ENCODE measurements around the gene EYS.

EYS gene

GRCh38 chr6:64949257-64949656 lies 757.8 kb downstream of the EYS start:
- DNase-seq (ENCODE audit: low spot score), result no peak

DNA sequence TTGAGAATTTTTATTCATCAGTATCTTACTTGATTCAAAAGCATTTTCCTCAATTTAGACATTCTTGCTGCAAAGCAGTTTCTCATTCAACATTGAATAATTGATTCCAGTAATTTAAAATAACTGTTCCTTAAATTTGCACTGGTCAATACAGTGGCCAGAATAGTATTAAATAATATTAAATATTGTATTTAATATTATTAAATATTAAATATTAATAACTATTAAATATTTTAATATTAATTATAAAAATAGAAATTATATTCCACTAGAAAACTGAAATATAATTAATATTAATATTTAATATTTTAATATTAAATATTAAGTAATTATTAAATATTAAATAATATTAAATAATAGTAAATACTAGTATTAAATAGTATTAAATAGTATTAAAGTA lies 758.8 kb downstream of the EYS start:
- no peak for DNase-seq (ENCODE audit: low spot score)

GRCh38 chr6:64945450-64945849 lies 761.6 kb downstream of the EYS start:
- no peak for DNase-seq (ENCODE audit: low spot score)

DNA sequence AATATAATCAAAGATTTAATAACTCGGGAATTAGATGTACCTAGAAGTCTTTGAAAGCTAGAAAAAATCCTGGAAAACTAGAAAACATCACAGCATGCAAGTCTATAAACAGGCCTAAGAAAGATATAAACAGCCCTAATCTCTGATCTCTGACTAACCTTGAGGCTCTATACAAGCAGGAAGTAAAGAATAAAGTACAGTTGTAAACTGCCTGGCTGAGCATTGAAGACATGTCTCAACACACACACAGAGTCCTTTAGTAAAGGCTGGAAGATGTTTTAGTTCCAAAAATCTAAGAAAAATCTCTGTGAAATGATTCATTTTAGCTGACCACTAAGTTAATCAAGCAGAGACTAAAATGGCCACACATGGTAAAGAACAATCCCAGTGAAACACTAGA lies 774.5 kb downstream of the EYS start:
- no peak for DNase-seq (ENCODE audit: low spot score)

DNA sequence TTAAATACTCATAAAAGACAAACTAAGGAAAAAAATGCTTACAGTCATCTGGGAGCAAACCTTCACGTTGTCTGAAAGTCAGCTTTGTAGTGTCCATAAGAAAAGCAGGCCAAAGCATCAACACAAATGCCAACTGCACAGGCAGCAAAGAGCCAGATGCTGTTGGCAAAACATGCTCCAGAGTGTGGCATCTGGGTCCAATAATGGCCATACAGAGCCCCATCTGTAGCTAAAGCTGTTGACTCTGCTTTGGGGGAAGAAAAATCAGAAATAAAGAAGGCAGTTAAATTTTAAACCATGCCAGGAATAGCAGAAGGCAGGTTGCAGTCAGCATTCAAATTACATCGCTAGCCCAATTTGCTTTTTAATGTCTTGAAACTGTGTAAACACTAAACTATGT lies 776.3 kb downstream of the EYS start:
- DNase-seq (ENCODE audit: low spot score), result no peak

DNA sequence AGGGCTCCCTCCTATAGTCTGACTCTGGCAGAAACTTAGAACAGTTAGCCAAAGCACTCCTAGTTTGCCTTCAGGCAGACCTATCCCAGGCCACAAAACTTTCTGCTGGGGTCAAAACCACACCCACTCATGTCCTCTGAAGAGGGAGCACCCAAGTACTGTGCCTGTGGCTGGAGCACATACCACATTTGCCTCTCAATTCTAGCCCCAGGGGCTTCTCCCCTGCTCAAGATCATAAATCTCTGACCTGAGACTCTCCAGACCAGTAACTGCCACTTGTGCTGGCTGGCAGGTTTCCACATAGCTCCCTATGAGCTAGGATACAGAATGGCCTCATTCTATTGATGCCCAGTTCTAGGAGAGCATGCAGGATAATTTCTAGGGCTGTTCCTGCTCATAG lies 781.0 kb downstream of the EYS start:
- no peak for DNase-seq (ENCODE audit: low spot score)

- no peak for DNase-seq (ENCODE audit: low spot score)
Measured at GRCh38 chr6:64920257-64920656, 786.8 kb downstream of the EYS start.

GRCh38 chr6:64914124-64914523 lies 792.9 kb downstream of the EYS start:
- DNase-seq (ENCODE audit: low spot score), result no peak

GRCh38 chr6:64912966-64913365 lies 794.1 kb downstream of the EYS start:
- DNase-seq (ENCODE audit: low spot score), result no peak

DNA sequence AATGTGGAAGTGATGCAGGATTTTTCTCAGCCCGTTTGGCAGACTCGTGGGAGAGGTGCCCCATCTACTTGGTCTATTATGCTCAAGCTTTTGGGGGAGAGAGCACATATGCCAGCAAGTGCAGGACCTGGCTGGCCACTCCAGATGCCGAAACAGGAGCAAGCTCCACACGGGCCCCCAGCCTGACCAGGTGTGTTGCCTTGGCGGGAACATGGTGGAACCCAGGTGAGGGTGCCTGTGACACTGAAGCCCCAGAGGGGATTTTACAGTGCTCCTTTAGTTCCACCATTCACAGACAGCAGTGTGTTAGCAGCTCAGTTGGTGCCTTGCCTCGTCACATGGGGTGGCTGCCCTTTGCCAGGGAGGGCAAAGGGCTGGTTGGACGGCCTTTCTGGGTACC lies 798.9 kb downstream of the EYS start:
- DNase-seq (ENCODE audit: low spot score), result no peak

- DNase-seq (ENCODE audit: low spot score), result no peak
Measured at GRCh38 chr6:64904616-64905015, 802.4 kb downstream of the EYS start.

- no peak for DNase-seq (ENCODE audit: low spot score)
Measured at GRCh38 chr6:64902596-64902995, 804.4 kb downstream of the EYS start.

DNA sequence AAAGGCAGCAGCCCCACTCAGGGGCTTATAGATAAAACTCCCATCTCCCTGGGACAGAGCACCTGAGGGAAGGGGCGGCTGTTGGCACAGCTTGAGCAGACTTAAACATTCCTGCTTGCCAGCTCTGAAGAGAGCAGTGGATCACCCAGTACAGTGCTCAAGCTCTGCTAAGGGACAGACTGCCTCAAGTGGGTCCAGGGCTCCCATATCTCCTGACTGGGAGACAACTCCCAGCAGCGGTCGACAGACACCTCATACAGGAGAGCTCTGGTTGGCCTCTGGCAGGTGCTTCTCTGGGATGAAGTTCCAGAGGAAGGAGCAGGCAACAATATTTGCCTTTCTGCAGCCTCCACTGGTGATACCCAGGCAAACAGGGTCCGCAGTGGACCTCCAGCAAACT lies 810.1 kb downstream of the EYS start:
- DNase-seq (ENCODE audit: low spot score), result no peak

DNA sequence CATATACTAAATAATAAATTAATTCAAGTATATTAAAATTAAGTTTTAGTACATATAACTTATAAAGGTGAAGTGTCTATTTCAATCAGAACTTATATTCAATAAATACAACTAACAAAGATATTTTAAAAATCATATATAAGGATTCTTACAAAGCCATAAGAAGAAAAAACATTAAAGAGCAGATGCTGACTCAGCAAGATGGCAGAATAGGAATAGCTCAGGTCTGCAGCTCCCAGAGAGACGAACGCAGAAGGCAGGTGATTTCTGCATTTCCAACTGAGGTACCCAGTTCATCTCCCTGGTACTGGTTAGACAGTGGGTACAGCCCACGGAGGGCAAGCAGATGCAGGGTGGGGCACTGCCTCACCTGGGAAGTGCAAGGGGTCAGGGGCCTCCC lies 811.1 kb downstream of the EYS start:
- no peak for DNase-seq (ENCODE audit: low spot score)

DNA sequence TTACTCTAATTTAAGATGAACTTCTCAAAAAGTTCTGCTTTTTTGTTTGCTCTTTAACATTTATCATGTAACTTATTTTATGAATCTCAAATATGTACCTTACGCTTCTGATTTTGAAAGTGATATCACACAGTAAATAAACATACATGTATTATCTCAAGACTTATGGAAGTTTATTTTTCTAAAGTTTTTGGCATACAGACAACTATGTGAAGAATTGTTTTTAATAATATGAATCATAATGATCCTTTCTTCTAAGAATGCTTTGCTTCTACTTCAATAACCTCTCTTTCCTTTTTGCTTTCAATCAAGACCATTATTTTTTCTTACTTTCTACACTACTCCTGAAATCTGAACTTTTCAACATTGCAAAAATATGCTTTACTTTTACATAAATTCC lies 816.4 kb downstream of the EYS start:
- no peak for DNase-seq (ENCODE audit: low spot score)

GRCh38 chr6:64889144-64889543 lies 817.9 kb downstream of the EYS start:
- DNase-seq (ENCODE audit: low spot score), result no peak

- DNase-seq (ENCODE audit: low spot score), result no peak
Measured at GRCh38 chr6:64874776-64875175, 832.2 kb downstream of the EYS start.

DNA sequence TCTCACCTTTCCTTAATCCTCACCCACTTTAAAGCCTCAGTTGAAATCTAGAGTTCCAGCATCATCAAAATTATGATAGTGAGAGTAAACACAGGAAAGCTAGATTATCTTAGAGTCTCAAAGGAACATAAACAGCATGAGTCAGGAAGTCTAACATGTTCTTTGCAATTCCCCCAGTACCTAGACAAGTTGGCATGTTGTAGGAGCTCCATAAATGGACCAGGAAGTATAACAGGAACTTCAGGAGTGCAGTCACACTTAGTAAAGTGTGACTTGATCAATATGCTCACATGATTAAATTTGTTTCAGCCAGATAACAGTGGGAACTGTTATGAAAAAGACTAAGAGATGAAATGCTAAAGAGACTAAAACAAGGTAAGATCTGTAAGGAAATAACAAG lies 834.4 kb downstream of the EYS start:
- DNase-seq (ENCODE audit: low spot score), result no peak

DNA sequence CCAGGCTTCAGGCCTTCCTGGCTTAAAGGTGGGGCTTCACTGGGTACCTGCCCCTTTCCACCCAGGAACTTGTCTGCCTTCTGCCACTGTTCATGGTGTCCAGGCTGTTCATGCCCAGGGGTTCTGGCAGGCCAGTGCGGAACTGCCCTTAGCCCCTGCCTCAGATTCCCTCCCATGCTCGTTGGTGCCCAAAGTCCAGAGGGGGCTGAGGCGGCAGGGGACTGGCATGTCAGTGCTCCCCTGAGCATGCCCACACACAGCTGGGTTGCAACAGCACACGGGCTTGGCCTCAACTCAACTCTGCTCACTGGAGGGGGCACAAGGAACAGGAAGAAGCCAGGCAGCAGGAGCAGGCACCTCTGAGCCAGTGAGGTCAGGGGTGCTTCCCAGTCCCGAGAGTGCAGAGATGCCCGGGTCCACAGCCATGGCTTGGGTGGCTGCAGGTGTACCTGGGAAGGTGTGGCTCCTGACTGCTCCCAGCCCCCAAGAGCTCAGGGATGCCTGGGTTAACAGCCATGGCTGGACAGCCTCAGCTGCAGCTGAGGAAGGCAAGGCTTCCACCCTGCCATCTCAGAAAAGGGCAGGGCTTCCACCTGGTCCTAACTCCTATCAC lies 845.9 kb downstream of the EYS start:
- no peak for DNase-seq (ENCODE audit: low spot score)

DNA sequence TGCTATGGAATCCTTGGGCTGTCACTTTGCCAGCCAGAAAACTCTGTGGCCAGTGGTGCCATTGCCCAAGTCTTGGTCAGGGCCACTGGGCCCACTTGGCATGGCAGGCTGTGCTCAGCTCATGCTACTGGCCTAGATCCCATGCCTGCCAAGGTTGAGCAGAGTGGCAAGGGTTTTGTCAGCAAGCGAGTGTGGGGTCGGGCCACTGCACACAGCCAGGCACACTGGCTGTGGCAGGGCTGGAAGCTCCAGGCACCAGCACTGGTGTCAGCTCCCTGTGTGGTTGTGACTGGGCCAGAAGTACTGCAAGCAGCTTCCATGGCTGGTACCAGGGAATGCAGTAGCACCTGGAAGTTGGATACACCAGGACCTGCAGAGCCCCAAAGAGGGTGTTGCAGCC lies 846.8 kb downstream of the EYS start:
- no peak for DNase-seq (ENCODE audit: low spot score)

GRCh38 chr6:64850121-64850520 lies 856.9 kb downstream of the EYS start:
- DNase-seq (ENCODE audit: low spot score), result no peak

- no peak for DNase-seq (ENCODE audit: low spot score)
Measured at GRCh38 chr6:64848467-64848866, 858.6 kb downstream of the EYS start.

GRCh38 chr6:64847396-64847795 lies 859.6 kb downstream of the EYS start:
- DNase-seq (ENCODE audit: low spot score), result no peak

GRCh38 chr6:64838726-64839125 lies 868.3 kb downstream of the EYS start:
- no peak for DNase-seq (ENCODE audit: low spot score)

- no peak for DNase-seq (ENCODE audit: low spot score)
Measured at GRCh38 chr6:64831680-64832079, 875.3 kb downstream of the EYS start.
